HepG2 (cell line): ENCODE data around the gene HSPA1B. TPM values are rescaled to one million over a fixed set of nuclear protein-coding genes. Genes with fewer than 3 reads are reported as not detected.

Experiments
- ATAC-seq: fragments of 200-7000 bp; cut with Tn5 transposase; 3 replicates; pipeline ENCODE4 v1.9.1; 2020; ENCODE audit warnings: mild to moderate bottlenecking, moderate library complexity
- BruUV-seq: library from RNA; stranded (reverse); fragments of 400-500 nt; replicated peaks from 2 replicates; lab custom pipeline; 2021; lab: Mats Ljungman, UMichigan
- CTCF ChIA-PET: fragments of 300-600 bp; formaldehyde crosslinking; extraction: SDS; loops from one replicate; lab custom pipeline; 2021; ENCODE audit warnings: low total read pairs, inconsistent platforms, low intra/inter-chr PET ratio; lab: Yijun Ruan, JAX
- POLR2A ChIA-PET: fragments of 350-600 bp; sonication (Branson Sonifier 250); formaldehyde crosslinking; loops from one replicate; lab custom pipeline; 2020; ENCODE audit warnings: antibody characterized with exemption, inconsistent platforms; lab: Yijun Ruan, JAX
- DNase-seq: peaks from one replicate; pipeline ENCODE4 v3.0.0-alpha.2; 2015; ENCODE audit warnings: low spot score
- FAIRE-seq: peaks from 3 replicates; lab custom pipeline; 2011; peaks lifted over from hg19 to GRCh38; lab: Jason Lieb, UNC
- H2AFZ ChIP-seq: one replicate; pipeline ENCODE4 v1.6.1; 2011; ENCODE audit warnings: low read length, inconsistent platforms
- H3K27ac ChIP-seq: fragments of 300-600 bp; 3 replicates; pipeline ENCODE4 v1.8.0; 2011; ENCODE audit warnings: mixed run types, mild to moderate bottlenecking, mixed read lengths, low read length, inconsistent platforms; ENCODE audit not compliant: insufficient read depth; ENCODE audit errors: extremely low read length
- H3K27me3 ChIP-seq, 2 experiments: fragments of 200-600 bp in 1 of 2; 2 replicates in 1 of 2; 3 replicates in 1 of 2; pipeline versions ENCODE4 v1.6.0 to v1.8.0; 2011; ENCODE audit warnings: low read length in 2 of 2, mild to moderate bottlenecking in 2 of 2, moderate library complexity in 2 of 2, inconsistent platforms in 1 of 2; ENCODE audit not compliant: insufficient read depth in 2 of 2, control insufficient read depth in 1 of 2
- H3K36me3 ChIP-seq, 2 experiments: fragments of 200-600 bp in 1 of 2; replicated peaks in 1 of 2; 2 replicates in 1 of 2; 3 replicates in 1 of 2; pipeline versions ENCODE4 v1.5.1 to v1.8.0; 2011; ENCODE audit warnings: low read length in 2 of 2, inconsistent platforms in 1 of 2; ENCODE audit not compliant: insufficient read depth in 2 of 2, control insufficient read depth in 1 of 2
- H3K4me1 ChIP-seq: 2 replicates; pipeline ENCODE4 v1.5.1; 2012; ENCODE audit warnings: low read length, inconsistent platforms; ENCODE audit not compliant: insufficient read depth
- H3K4me2 ChIP-seq: 2 replicates; pipeline ENCODE4 v1.6.0; 2011; ENCODE audit warnings: low read depth, low read length, inconsistent platforms
- H3K4me3 ChIP-seq, 3 experiments: fragments of 200-600 bp in 1 of 3; sonication (generic), shearing (Covaris generic) in 1 of 3; replicated peaks in 1 of 3; 2 replicates each; pipeline ENCODE4 v1.5.1; 2011 to 2016; ENCODE audit warnings: low read length in 3 of 3, inconsistent platforms in 2 of 3, low read depth in 2 of 3, mild to moderate bottlenecking in 2 of 3, control low read depth in 1 of 3, mixed read lengths in 1 of 3; ENCODE audit not compliant: insufficient read depth in 1 of 3
- H3K79me2 ChIP-seq: one replicate; pipeline ENCODE4 v1.6.1; 2011; ENCODE audit warnings: low read length, inconsistent platforms; ENCODE audit not compliant: insufficient read depth
- H3K9ac ChIP-seq: 2 replicates; pipeline ENCODE4 v1.6.0; 2011; ENCODE audit warnings: mild to moderate bottlenecking, low read depth, low read length, inconsistent platforms; ENCODE audit not compliant: insufficient read depth
- H3K9me3 ChIP-seq: 2 replicates; pipeline ENCODE4 v1.5.1; 2012; ENCODE audit warnings: mild to moderate bottlenecking, low read length
- H4K20me1 ChIP-seq: 2 replicates; pipeline ENCODE4 v1.6.0; 2011; ENCODE audit warnings: inconsistent platforms, mild to moderate bottlenecking, low read length, moderate library complexity; ENCODE audit not compliant: insufficient read depth
- CBX2 ChIP-seq, 2 experiments: fragments of 200-600 bp in 1 of 2; sonication (generic); formaldehyde crosslinking in 1 of 2; IDR thresholded peaks; 2 replicates each; pipeline versions ENCODE4 v1.7.0 to v1.8.1; 2018 to 2022; ENCODE audit warnings: low read depth in 2 of 2, low read length in 1 of 2, mild to moderate bottlenecking in 1 of 2, missing genetic modification reagents in 1 of 2
- CTCF ChIP-seq: sonication (generic); formaldehyde crosslinking; IDR thresholded peaks from 2 replicates; pipeline ENCODE4 v1.5.0; 2020; ENCODE audit warnings: mild to moderate bottlenecking, missing genetic modification reagents, moderate library complexity
- REXO4 ChIP-seq: sonication (generic); formaldehyde crosslinking; IDR thresholded peaks from 2 replicates; pipeline ENCODE4 v1.8.0; 2022; ENCODE audit warnings: missing genetic modification reagents, mild to moderate bottlenecking, borderline replicate concordance
- TBP ChIP-seq: sonication (generic); formaldehyde crosslinking; IDR thresholded peaks from 2 replicates; pipeline ENCODE4 v1.5.0; 2020; ENCODE audit warnings: missing genetic modification reagents
- TCF12 ChIP-seq, 2 experiments: fragments of 450-650 bp in 1 of 2; sonication (generic) in 1 of 2; formaldehyde crosslinking in 1 of 2; IDR thresholded peaks; 2 replicates each; pipeline versions ENCODE4 v1.6.1 to v1.8.0; 2017 to 2022; ENCODE audit warnings: antibody characterized with exemption in 1 of 2, mild to moderate bottlenecking in 1 of 2, missing genetic modification reagents in 1 of 2, moderate library complexity in 1 of 2
- ZNF10 ChIP-seq: sonication (generic); formaldehyde crosslinking; IDR thresholded peaks from 2 replicates; pipeline ENCODE4 v1.4.0; 2020; ENCODE audit warnings: mild to moderate bottlenecking, low read depth, missing genetic modification reagents, borderline replicate concordance
- ZNF660 ChIP-seq: sonication (generic); formaldehyde crosslinking; IDR thresholded peaks from 2 replicates; pipeline ENCODE4 v1.5.1; 2020; ENCODE audit warnings: mild to moderate bottlenecking, low read depth, missing genetic modification reagents, borderline replicate concordance
- ZSCAN31 ChIP-seq: sonication (generic); formaldehyde crosslinking; IDR thresholded peaks from 2 replicates; pipeline ENCODE4 v1.5.0; 2020; ENCODE audit warnings: low read depth, mild to moderate bottlenecking, missing genetic modification reagents
- WGBS: methylation state at CpG from one replicate; pipeline ENCODE4 v1.1.6; 2017; ENCODE audit warnings: low lambda C conversion rate; 5-methylcytosine and 5-hydroxymethylcytosine counted together
- in situ Hi-C: cut with HindIII; loops from 2 replicates; pipeline ENCODE4 v1.10.0; 2017; ENCODE audit warnings: low pct_unique_long_range_greater_than_20kb; ENCODE audit not compliant: extremely low pct_ligation_motif_present
- intact Hi-C: fragments of 100-400 bp; cut with micrococcal nuclease; formaldehyde crosslinking; loops from one replicate; pipeline ENCODE4 v1.10.0; 2022; ENCODE audit not compliant: unreplicated experiment
- polyA plus RNA-seq, 8 experiments: library from polyadenylated mRNA; depleted of rRNA in 3 of 8; stranded (reverse) in 7 of 8; unstranded in 1 of 8; fragments of >200 nt; fragmentation: Illumina TruSeq in 4 of 8; extraction: Trizol in 4 of 8; gene quantifications; 2 replicates each; pipeline versions ENCODE4 v1.2.1 to v1.2.3, GENCODE V29; 2011 to 2016; ENCODE audit warnings: low read depth in 4 of 8, missing spikeins in 1 of 8, mixed read lengths in 1 of 8; ENCODE audit not compliant: insufficient read depth in 1 of 8
- total RNA-seq, 5 experiments: library from RNA; depleted of rRNA; stranded (reverse); fragments of >200 nt; fragmentation: Illumina TruSeq; extraction: Trizol; gene quantifications; 2 replicates each; pipeline ENCODE4 v1.2.3, GENCODE V29; 2016; ENCODE audit warnings: low read depth in 1 of 5
- TF ChIP-seq, protein P1 (sequence below): sonication (generic); formaldehyde crosslinking; IDR thresholded peaks from 2 replicates; pipeline ENCODE4 v1.9.0; 2021; ENCODE audit warnings: mild to moderate bottlenecking, missing genetic modification reagents
- TF ChIP-seq, protein P2 (sequence below): sonication (generic); formaldehyde crosslinking; IDR thresholded peaks from 2 replicates; pipeline ENCODE4 v1.8.1; 2022; ENCODE audit warnings: low read depth, mild to moderate bottlenecking, missing genetic modification reagents

HSPA1B gene
- total and polyA plus RNA-seq, 2 of the 13 experiments (the other 11 are each of a cell fraction or from before 2014, with no cell fraction given), result 26.0 to 186 TPM

- TF ChIP-seq, protein P1, sequence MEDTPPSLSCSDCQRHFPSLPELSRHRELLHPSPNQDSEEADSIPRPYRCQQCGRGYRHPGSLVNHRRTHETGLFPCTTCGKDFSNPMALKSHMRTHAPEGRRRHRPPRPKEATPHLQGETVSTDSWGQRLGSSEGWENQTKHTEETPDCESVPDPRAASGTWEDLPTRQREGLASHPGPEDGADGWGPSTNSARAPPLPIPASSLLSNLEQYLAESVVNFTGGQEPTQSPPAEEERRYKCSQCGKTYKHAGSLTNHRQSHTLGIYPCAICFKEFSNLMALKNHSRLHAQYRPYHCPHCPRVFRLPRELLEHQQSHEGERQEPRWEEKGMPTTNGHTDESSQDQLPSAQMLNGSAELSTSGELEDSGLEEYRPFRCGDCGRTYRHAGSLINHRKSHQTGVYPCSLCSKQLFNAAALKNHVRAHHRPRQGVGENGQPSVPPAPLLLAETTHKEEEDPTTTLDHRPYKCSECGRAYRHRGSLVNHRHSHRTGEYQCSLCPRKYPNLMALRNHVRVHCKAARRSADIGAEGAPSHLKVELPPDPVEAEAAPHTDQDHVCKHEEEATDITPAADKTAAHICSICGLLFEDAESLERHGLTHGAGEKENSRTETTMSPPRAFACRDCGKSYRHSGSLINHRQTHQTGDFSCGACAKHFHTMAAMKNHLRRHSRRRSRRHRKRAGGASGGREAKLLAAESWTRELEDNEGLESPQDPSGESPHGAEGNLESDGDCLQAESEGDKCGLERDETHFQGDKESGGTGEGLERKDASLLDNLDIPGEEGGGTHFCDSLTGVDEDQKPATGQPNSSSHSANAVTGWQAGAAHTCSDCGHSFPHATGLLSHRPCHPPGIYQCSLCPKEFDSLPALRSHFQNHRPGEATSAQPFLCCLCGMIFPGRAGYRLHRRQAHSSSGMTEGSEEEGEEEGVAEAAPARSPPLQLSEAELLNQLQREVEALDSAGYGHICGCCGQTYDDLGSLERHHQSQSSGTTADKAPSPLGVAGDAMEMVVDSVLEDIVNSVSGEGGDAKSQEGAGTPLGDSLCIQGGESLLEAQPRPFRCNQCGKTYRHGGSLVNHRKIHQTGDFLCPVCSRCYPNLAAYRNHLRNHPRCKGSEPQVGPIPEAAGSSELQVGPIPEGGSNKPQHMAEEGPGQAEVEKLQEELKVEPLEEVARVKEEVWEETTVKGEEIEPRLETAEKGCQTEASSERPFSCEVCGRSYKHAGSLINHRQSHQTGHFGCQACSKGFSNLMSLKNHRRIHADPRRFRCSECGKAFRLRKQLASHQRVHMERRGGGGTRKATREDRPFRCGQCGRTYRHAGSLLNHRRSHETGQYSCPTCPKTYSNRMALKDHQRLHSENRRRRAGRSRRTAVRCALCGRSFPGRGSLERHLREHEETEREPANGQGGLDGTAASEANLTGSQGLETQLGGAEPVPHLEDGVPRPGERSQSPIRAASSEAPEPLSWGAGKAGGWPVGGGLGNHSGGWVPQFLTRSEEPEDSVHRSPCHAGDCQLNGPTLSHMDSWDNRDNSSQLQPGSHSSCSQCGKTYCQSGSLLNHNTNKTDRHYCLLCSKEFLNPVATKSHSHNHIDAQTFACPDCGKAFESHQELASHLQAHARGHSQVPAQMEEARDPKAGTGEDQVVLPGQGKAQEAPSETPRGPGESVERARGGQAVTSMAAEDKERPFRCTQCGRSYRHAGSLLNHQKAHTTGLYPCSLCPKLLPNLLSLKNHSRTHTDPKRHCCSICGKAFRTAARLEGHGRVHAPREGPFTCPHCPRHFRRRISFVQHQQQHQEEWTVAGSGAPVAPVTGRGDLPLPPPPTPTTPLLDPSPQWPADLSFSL (CRISPR knock-in tag), result no peak
- TF ChIP-seq CBX2 (IDR thresholded peaks at IDR 0.05; ENCODE audit: low read depth, low read length) (no peak), CBX2 (CRISPR knock-in tag; IDR thresholded peaks at IDR 0.05; ENCODE audit: low read depth) (no peak), TBP (no peak), REXO4 (CRISPR knock-in tag) (no peak)
Observed at GRCh38 chr6:31869343-31869742, 41.8 kb downstream of the HSPA1B start (continued).

DNA sequence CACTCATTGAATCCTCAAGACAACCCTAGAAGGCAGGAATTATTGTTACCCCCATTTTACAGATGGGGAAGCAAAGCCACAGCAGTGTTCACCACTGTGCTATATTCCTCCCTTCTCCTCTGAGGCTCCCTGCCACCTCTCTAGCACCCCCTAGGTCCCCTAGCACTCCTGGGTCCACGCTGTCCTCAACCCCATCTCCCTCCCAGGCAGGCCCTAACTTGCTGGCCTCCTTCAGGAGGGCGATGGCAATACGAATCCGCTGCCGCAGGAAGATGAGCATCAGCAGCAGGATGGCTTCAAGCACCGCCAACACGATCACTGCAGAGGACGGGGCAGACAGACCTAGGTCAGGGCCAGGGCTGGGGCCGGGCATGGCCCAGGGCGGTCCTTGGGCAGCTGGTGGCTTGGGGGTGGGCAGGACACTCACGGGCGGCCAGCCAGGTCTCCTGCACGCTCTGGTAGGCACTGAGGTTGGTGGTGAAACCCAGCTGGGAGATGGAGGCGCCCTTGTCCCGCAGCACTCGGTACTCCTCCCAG is 42.9 kb downstream of the HSPA1B start:
- in situ Hi-C loops (no loop called here), intact Hi-C loops (no loop called here)
- no peak overlapping the region for H2AFZ ChIP-seq
- FAIRE-seq (no peak), ATAC-seq (peak; percentile 35), DNase-seq (no peak)
- H3K4me1 ChIP-seq, result peaks cover 61% of the 10 kb centered on the region
- CTCF ChIA-PET, result no interaction called here
- H3K4me2 ChIP-seq, result peak overlapping the region; percentile 51
- H4K20me1 ChIP-seq, result no peaks in the 10 kb centered on the region
- WGBS, result 70% methylated on average over 15 of the region's 16 CpGs
- no peak overlapping the region for H3K9ac ChIP-seq
- H3K27ac ChIP-seq, result no peak overlapping the region
- no peaks in the 10 kb centered on the region for H3K9me3 ChIP-seq
- H3K27me3 ChIP-seq, result no peaks in the 10 kb centered on the region
- peak overlapping the region in 1 of 3 experiments; percentile 18; a peak in 1 of 6 replicates for H3K4me3 ChIP-seq
- POLR2A ChIA-PET, result interaction anchor here (2.4 kb wide), 1 partner anchor 8 kb away, joined by 13 read pairs; the partner anchor contains the start of gene NEU1
- H3K79me2 ChIP-seq, result no peaks in the 10 kb centered on the region
- no peaks in the 10 kb centered on the region for H3K36me3 ChIP-seq
- no TSS peak for BruUV-seq
- TF ChIP-seq TCF12 (IDR thresholded peaks at IDR 0.05) (no peak), TCF12 (CRISPR knock-in tag; IDR thresholded peaks at IDR 0.05) (no peak), ZNF10 (CRISPR knock-in tag) (no peak), ZNF660 (CRISPR knock-in tag) (0 out of 2 replicates have a peak, but pooled peaks have one; percentile 43), CTCF (CRISPR knock-in tag) (peak; percentile 63), ZSCAN31 (no peak)
- TF ChIP-seq, protein P2, sequence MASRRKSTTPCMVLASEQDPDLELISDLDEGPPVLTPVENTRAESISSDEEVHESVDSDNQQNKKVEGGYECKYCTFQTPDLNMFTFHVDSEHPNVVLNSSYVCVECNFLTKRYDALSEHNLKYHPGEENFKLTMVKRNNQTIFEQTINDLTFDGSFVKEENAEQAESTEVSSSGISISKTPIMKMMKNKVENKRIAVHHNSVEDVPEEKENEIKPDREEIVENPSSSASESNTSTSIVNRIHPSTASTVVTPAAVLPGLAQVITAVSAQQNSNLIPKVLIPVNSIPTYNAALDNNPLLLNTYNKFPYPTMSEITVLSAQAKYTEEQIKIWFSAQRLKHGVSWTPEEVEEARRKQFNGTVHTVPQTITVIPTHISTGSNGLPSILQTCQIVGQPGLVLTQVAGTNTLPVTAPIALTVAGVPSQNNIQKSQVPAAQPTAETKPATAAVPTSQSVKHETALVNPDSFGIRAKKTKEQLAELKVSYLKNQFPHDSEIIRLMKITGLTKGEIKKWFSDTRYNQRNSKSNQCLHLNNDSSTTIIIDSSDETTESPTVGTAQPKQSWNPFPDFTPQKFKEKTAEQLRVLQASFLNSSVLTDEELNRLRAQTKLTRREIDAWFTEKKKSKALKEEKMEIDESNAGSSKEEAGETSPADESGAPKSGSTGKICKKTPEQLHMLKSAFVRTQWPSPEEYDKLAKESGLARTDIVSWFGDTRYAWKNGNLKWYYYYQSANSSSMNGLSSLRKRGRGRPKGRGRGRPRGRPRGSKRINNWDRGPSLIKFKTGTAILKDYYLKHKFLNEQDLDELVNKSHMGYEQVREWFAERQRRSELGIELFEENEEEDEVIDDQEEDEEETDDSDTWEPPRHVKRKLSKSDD (CRISPR knock-in tag), result no peak
